ENCODE measurements around the gene SLCO3A1.

Gene SLCO3A1

GRCh38 chr15:92092289-92093105 lies 239.0 kb downstream of the SLCO3A1 start:
- H3K4me3 ChIP-seq (ENCODE audit: low read depth, low read length), result no peak overlapping the region

- no peak overlapping the region for H3K4me3 ChIP-seq (ENCODE audit: low read depth, low read length)
Measured at GRCh38 chr15:92095693-92096092, 242.2 kb downstream of the SLCO3A1 start.

- H3K4me3 ChIP-seq (ENCODE audit: low read depth, low read length), result no peak overlapping the region
Measured at GRCh38 chr15:92097474-92098178, 244.1 kb downstream of the SLCO3A1 start.

- H3K4me3 ChIP-seq (ENCODE audit: low read depth, low read length), result no peak overlapping the region
Measured at GRCh38 chr15:92098869-92099268, 245.4 kb downstream of the SLCO3A1 start.

GRCh38 chr15:92100301-92100700 lies 246.8 kb downstream of the SLCO3A1 start:
- H3K4me3 ChIP-seq (ENCODE audit: low read depth, low read length), result no peak overlapping the region

- H3K4me3 ChIP-seq (ENCODE audit: low read depth, low read length), result no peak overlapping the region
Measured at GRCh38 chr15:92100751-92101150, 247.2 kb downstream of the SLCO3A1 start.

GRCh38 chr15:92101708-92102394 lies 248.3 kb downstream of the SLCO3A1 start:
- no peak overlapping the region for H3K4me3 ChIP-seq (ENCODE audit: low read depth, low read length)

- no peak overlapping the region for H3K4me3 ChIP-seq (ENCODE audit: low read depth, low read length)
Measured at GRCh38 chr15:92102395-92102755, 248.9 kb downstream of the SLCO3A1 start.

- no peak overlapping the region for H3K4me3 ChIP-seq (ENCODE audit: low read depth, low read length)
Measured at GRCh38 chr15:92104072-92104471, 250.6 kb downstream of the SLCO3A1 start.

- no peak overlapping the region for H3K4me3 ChIP-seq (ENCODE audit: low read depth, low read length)
Measured at GRCh38 chr15:92105611-92106010, 252.1 kb downstream of the SLCO3A1 start.

GRCh38 chr15:92107510-92107909 lies 254.0 kb downstream of the SLCO3A1 start:
- no peak overlapping the region for H3K4me3 ChIP-seq (ENCODE audit: low read depth, low read length)

GRCh38 chr15:92109191-92109873 lies 255.8 kb downstream of the SLCO3A1 start:
- H3K4me3 ChIP-seq (ENCODE audit: low read depth, low read length), result no peak overlapping the region

- no peak overlapping the region for H3K4me3 ChIP-seq (ENCODE audit: low read depth, low read length)
Measured at GRCh38 chr15:92111291-92111690, 257.8 kb downstream of the SLCO3A1 start.

- H3K4me3 ChIP-seq (ENCODE audit: low read depth, low read length), result no peak overlapping the region
Measured at GRCh38 chr15:92111751-92112150, 258.2 kb downstream of the SLCO3A1 start.

- H3K4me3 ChIP-seq (ENCODE audit: low read depth, low read length), result no peak overlapping the region
Measured at GRCh38 chr15:92112180-92112579, 258.7 kb downstream of the SLCO3A1 start.

- H3K4me3 ChIP-seq (ENCODE audit: low read depth, low read length), result no peak overlapping the region
Measured at GRCh38 chr15:92112711-92113110, 259.2 kb downstream of the SLCO3A1 start.

- H3K4me3 ChIP-seq (ENCODE audit: low read depth, low read length), result no peak overlapping the region
Measured at GRCh38 chr15:92113832-92114231, 260.3 kb downstream of the SLCO3A1 start.

GRCh38 chr15:92115834-92116233 lies 262.3 kb downstream of the SLCO3A1 start:
- H3K4me3 ChIP-seq (ENCODE audit: low read depth, low read length), result no peak overlapping the region

GRCh38 chr15:92116330-92116729 lies 262.8 kb downstream of the SLCO3A1 start:
- H3K4me3 ChIP-seq (ENCODE audit: low read depth, low read length), result no peak overlapping the region

- no peak overlapping the region for H3K4me3 ChIP-seq (ENCODE audit: low read depth, low read length)
Measured at GRCh38 chr15:92117261-92117731, 263.8 kb downstream of the SLCO3A1 start.
